Erythroblast (primary cell): Measurements from ENCODE around the gene USP2.

ENCODE experiments used
- DNase-seq, 2 experiments: peaks; one replicate each; lab custom pipeline; 2025; lab: John Stamatoyannopoulos, UW
- GATA1 ChIP-seq: IDR thresholded peaks from 2 replicates; pipeline ENCODE4 v1.6.1; 2011; ENCODE audit warnings: low read depth, mild to moderate bottlenecking, control low read depth, low read length, moderate library complexity
- POLR2A ChIP-seq: IDR thresholded peaks from 2 replicates; pipeline ENCODE4 v1.6.1; 2011; ENCODE audit warnings: mild to moderate bottlenecking, low read length

Gene USP2

DNA sequence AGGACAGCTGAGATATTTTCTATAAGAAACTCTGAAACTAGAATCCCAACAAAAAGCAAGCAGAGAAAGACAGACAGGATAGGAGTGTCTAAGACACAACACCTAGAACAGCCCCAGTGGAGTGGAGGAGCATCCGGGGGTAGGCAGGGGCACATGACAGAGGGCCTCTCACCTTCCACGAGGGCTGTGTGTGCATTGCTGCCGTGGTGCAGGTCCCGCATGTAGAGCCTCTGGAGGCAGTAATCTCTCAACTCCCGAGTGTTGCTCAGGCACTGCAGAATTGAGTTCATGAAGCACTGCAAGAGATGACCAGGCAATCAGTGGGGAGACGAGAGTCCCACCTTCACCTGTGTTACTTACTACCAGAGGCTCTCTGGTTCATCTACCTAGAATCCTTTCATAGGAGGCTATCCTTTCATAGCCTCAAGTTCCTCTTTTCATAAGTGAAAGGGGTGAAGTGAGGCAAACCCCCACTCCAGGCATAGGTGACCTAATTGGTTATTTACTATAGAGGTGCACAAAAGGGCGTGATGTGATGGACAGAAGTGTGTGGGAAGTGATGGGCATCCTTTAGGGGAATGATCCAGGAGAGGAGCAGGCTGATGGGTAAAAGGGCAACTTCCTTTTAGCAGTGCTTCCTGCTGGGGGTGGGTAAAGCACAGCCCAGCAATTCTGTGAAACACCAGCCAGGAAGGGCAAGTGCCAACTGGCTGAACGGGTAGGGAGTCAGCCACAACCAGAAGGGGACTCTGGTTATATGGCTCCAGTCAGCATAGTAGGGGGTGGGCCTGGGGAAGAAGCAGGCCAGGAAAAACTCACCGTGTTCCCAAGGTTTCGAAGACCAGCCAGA is 21.9 kb downstream of the USP2 start:
- no peak for DNase-seq

DNA sequence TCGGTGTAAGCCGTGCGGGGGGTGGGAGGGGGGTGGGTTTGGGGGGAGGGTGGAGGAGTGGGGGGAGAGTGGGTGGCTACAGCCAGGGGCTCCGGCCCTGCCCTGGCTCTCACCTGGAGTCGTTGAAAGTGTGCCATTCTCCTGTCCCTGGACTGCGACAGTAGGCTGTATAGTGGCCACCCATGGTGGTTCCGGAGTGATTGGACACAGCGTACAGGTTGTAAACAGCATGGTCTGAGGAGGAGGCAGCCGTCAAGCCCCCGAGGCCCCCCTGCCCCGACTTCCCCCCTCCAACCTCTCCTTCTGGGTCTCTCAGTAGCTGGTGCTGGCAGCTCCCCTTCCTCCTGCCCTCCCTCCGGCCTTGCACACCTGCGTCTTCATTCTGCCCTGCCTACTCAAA is 24.4 kb downstream of the USP2 start:
- TF ChIP-seq POLR2A: no peak
- DNase-seq: no peak

More for the DNA sequence above, 21.9 kb downstream of the USP2 start:
- TF ChIP-seq GATA1 (no peak), POLR2A (no peak)

DNA sequence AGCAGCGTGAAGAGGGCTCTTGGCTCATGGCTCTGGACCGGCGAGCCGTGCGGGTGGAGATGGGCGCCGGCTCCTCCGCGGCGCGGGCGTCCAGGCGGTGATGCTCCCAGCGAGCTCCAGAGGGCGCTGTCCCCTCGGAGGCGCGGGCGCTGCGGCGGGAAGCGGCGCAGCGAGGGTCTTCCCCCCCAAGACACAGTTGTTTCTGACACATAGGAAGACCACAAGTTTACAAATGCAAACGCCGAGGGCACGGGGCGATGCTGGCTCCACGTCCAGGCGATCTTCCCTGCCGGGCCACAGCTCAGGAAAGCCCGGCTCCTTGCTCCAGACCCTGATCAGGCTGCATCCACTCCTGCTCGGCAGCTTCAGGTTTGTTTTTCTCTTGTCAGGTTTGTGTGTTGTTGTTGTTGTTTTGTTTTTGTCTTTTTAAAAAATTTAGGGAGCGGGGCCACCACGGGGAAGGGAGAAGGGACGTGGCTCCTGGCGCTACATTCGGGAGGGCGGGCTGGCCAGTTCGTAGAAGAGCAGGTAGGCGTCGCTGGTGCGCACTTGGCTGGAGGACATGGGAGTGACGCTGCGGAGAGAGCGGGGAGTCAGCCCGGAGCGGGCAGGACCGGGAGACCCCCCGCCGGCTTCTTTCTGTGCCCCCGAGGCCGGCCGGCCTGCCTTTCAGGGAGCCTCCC is 25.0 kb downstream of the USP2 start:
- no peak for TF ChIP-seq GATA1
- TF ChIP-seq POLR2A: no peak
- peak; percentile 72 to 84 for DNase-seq

DNA sequence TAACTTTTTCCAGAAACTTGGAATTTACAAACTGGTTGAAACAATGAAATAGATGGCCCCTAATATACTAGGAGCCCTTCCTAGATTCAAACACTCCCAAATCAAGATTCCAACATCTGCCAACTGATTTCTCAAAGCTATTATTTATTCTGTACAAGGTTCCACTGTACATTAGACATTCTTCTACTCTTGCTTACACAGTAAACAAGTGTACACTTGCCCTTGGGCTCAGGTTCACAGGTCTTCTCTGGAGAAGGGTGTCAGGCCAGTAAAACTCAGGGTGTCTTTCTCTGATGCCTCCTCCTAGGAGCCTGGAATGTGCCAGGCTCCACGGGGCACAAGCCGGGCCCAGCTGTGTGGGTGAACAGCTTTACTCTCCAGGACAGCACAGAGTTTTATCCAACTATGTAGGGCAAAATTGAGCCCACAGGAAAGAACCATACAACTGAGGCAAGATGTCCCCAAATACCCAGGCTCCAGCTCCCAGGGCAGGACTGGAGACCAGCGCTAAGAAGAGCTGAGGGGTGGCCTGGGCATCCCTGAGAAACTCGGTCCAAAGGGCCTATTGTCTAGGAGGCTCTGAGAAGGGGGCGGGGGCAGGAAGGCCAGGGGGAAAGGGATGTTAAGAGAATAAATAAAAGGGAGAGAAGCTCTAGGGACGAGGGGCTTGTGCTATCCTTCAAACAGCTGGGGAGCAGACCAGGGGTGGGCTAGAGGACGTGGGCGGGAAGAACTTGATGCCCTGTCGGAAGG is 26.2 kb downstream of the USP2 start:
- DNase-seq: no peak
- TF ChIP-seq GATA1 (no peak), POLR2A (no peak)

DNA sequence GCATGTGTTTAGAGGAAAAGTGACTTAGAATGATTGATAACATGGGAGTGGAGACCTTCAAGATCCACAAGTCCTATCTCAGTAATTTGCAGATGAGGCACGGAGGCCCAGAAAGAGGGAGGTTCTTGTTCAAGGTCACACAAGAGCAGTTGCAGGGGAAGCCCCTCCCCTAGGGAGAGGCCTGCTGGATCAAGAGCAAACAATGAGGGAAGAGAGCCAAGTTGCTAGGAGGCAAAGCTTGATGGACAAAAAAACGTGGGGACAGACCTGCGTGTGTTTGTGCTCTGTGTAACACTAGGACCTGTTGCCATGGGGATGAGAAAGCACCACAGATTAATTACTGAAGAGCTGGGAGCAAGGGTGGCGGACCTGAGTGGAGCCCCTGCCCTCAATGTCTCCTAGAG is 28.6 kb downstream of the USP2 start:
- TF ChIP-seq POLR2A: no peak
- no peak for TF ChIP-seq GATA1
- DNase-seq: no peak

DNA sequence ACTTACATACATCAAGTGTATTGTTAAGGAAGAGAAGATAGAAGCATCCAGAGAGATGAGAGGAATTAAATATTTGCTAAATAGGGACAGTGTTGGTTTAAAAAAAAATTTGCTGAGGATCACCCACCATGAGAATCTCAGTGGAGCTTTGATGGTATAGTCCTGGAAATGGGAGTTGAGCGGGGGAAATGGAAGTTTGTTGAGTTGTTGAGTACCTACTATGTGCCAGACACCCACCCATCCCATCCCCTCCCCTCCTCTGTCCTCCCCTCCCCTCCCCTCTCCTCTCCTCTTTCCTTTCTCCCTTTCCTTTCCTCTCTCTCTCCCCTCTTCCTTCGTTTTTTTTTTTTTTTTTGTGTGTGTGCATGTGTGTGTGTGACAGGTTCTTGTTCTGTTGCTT is 30.3 kb downstream of the USP2 start:
- no peak for DNase-seq
- TF ChIP-seq GATA1: no peak
- TF ChIP-seq POLR2A: no peak

DNA sequence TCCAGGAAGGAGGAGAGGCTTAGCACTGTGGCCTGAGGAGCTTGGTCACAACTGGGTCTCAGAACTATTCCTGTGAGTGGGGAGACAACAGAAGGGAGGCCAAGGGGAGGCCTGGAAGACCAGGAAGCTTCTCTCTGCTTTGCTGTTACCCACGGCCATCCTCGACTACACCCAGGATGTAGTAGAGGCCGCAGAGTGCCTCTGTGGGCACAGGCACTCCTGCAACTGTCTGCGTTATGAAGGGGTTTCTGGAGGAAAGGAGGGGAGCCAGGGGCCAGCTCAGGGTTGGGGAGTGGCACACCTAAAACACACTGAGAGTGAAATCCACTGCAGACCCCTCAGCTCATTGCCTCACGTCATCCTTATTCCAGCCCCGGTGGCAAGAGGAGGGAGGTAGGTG is 31.2 kb downstream of the USP2 start:
- DNase-seq: no peak
- TF ChIP-seq GATA1 (no peak), POLR2A (no peak)

DNA sequence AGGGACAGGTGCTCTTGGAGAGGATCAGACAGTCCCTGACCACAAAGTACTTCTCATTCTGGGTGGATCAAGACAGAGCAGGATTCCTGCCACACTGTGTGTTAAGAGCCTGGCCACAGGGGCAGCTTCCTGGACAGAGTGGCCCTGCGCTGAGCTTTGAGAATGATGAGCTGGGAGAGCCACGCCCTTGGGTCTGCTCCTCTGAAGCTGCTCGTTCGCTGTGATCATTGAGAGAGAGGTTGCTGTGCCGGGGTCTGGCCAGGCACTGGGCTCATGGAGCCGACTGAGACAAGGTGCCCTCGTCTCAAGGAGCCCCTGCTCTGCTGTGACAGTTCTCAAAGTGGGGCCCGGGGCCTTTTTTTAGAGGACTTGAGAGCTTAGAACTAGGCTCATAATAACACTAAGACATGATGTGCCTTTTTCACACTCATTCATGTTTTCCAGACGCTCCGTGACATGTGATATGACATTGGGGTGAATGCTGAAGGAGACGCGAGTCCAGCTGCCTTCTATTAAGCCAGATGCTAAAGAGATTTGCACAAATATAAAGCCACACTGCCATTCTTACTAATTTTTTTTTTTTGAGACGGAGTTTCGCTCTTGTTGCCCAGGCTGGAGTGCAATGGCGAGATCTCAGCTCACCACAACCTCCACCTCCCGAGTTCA is 33.4 kb downstream of the USP2 start:
- no peak for DNase-seq
- TF ChIP-seq POLR2A (no peak), GATA1 (no peak)

DNA sequence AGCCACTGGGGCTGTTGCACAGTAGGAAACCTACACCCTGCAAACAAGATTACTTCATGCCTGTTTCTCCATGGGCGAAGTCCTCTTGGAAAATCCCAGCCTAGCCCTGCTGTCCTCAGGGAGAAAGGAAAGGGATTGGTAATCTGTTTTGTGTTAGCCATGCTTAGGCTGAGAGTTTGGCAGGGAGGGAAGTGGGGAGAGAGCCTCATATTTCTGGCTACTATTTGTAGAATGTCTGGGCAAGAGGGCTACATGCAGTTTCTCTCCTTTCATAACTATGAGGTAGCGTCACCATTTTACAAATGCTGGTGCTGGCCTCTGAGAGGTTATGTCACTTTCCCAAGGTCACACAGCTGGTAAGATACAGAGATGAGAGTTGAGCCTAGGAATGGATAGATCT is 34.2 kb downstream of the USP2 start:
- TF ChIP-seq GATA1 (no peak), POLR2A (no peak)

DNA sequence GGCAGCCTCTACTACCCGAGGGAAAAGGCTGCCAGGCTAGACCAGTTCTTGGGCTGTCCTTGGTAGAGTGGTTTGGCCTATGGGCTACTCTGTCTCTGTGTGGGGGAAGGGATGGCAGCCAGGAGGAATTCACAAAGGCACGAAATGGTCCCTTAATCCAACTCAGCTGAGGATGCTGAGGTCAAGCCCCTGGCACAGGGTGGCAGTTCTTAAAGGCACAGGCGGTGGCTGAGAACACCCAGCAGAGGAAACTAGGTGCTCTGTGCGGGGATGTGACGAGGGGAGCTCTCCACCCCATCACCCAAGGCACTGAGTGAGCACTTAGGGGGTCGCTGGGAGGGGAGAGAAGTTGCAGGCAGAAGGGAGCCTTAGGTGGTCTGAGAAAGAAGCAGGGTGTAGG is 34.9 kb downstream of the USP2 start, which contains the start of gene MFRP:
TSS of gene MFRP (minus strand) at position 101 of the 400 bp plus-strand sequence. CDS start 192 bp downstream, outside the sequence.
- no peak for DNase-seq
- TF ChIP-seq GATA1: no peak
- no peak for TF ChIP-seq POLR2A

More for the DNA sequence above, 34.2 kb downstream of the USP2 start:
- DNase-seq: no peak

DNA sequence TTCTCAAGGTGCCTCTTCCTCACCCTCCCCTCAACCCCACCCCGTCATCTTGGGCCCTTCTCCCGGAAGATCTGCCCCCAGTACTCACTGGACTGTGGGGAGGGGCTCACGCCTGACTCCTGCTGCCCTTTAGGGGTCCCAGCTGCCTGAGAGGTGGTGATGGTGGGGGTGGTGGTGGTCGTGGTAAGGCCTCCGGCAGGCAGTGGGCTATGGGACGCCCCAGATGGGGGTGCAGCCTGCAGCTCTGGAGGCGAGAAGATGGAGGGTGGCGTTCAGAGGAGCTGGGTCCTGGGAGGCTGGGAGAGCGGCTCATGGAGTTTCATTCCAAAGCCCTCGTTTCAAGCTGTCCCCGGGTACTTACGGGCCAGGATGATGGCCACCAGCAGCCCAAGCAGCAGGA is 35.8 kb downstream of the USP2 start:
- DNase-seq: no peak
- TF ChIP-seq GATA1: no peak

DNA sequence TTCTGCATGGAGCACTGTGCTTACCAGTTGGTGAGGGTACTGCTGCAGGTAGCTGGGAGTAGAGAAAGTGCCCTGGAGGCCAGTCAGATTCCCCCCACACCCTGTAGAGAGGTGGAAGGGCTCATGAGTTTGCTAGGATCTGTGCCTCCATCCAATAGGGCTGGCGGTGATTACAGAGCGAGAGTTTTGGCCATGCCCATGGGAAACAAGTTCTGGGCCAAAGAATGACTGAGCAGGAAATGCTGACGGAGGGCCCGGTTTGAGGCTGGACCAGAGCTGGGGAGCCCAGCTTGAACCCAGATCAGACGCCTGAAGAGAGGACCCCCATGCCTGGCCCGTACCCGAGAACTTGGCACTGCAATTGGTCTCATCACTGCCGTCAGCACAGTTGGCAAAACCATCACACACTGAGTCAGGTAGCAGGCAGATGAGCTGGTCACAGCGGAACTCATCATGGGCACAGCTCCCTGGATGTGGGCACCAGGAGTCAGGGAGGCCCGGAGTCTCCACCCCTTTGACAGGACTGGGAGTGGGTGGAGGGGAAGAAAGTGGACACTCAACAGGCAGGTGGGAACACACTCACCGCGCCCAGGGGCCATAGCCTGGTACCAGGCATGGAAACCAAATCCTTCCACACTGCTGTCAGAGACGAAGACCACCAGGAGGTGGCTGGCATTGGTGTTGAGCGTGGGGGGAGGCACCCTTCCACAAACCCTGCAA is 37.0 kb downstream of the USP2 start:
- TF ChIP-seq GATA1 (no peak), POLR2A (no peak)
- DNase-seq: no peak

DNA sequence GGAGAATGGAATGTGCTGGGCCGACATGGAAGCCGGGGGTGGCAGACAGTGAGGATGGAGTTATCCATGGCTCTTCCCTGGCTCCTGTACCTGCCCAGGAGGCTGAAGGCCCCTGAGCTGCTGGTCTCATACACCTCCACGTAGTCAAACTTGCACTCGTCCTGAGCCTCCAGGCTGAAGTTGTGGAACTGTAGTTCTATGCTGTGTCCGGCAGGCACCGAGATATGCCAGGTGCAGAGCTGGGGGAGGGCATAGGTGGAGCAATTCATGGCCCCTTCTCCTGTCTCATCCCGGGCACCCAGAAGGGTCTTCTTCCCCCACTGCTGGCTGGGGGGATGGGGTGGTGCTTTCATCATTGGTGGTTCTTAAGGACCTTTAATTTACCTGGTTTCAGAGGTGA is 37.8 kb downstream of the USP2 start:
- TF ChIP-seq POLR2A (no peak), GATA1 (no peak)
- DNase-seq: no peak
